Panc1 (cell line): ENCODE results near the gene KATNA1.

ENCODE experiments used
- POLR2AphosphoS5 ChIP-seq: IDR thresholded peaks from 2 replicates; pipeline ENCODE4 v1.6.1; 2012; ENCODE audit warnings: mild to moderate bottlenecking, low read depth, low read length, moderate library complexity
- REST ChIP-seq, 2 experiments: IDR thresholded peaks; 2 replicates each; pipeline ENCODE4 v1.6.1; 2011 to 2012; ENCODE audit warnings: low read depth in 2 of 2, control low read depth in 1 of 2, low read length in 1 of 2, mild to moderate bottlenecking in 1 of 2, moderate library complexity in 1 of 2; ENCODE audit not compliant: insufficient read depth in 1 of 2
- TF ChIP-seq, protein P1 (sequence below): fragments of 450-650 bp; IDR thresholded peaks from 2 replicates; pipeline ENCODE4 v1.5.1; 2017; ENCODE audit warnings: mild to moderate bottlenecking

DNA sequence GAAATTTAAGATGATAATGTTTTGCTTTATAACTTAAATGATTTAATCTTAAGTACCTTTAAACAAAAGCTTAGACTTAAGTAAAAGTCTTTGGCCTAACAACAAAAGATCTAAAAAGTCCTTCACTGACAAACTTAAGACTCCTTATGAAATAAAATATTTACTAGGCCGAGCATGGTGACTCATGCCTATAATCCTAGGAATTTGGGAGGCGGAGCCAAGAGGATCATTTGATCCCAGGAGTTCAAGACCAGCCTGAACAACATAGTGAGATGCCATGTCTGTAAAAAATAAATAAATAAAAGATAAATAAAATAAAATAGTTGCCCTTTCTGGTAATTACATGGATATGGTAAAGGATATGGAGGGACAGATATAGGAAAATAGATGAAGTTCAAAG, 12.4 kb downstream of the KATNA1 start:
- no peak for TF ChIP-seq POLR2AphosphoS5
- TF ChIP-seq, protein P1, sequence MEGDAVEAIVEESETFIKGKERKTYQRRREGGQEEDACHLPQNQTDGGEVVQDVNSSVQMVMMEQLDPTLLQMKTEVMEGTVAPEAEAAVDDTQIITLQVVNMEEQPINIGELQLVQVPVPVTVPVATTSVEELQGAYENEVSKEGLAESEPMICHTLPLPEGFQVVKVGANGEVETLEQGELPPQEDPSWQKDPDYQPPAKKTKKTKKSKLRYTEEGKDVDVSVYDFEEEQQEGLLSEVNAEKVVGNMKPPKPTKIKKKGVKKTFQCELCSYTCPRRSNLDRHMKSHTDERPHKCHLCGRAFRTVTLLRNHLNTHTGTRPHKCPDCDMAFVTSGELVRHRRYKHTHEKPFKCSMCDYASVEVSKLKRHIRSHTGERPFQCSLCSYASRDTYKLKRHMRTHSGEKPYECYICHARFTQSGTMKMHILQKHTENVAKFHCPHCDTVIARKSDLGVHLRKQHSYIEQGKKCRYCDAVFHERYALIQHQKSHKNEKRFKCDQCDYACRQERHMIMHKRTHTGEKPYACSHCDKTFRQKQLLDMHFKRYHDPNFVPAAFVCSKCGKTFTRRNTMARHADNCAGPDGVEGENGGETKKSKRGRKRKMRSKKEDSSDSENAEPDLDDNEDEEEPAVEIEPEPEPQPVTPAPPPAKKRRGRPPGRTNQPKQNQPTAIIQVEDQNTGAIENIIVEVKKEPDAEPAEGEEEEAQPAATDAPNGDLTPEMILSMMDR = no peak
- TF ChIP-seq REST (IDR thresholded peaks at IDR 0.05; ENCODE audit: insufficient read depth in 1 of 2, low read depth in 2 of 2, low read length in 1 of 2) = no peak
